B cell (primary cell): ENCODE data around the gene POFUT2.

ENCODE experiments used
- EZH2 ChIP-seq: IDR thresholded peaks from 2 replicates; pipeline ENCODE4 v1.6.1; 2012; ENCODE audit warnings: borderline replicate concordance, low read depth, mild to moderate bottlenecking, moderate library complexity, low read length; ENCODE audit not compliant: insufficient read depth, poor library complexity, severe bottlenecking
- TF ChIP-seq, protein P1 (sequence below): fragments of 200-600 bp; IDR thresholded peaks from one replicate; pipeline ENCODE4 v1.8.0; 2022; ENCODE audit warnings: antibody characterized with exemption, mild to moderate bottlenecking

GRCh38 chr21:45303091-45303615, 15.5 kb upstream of the POFUT2 start:
- TF ChIP-seq, protein P1, sequence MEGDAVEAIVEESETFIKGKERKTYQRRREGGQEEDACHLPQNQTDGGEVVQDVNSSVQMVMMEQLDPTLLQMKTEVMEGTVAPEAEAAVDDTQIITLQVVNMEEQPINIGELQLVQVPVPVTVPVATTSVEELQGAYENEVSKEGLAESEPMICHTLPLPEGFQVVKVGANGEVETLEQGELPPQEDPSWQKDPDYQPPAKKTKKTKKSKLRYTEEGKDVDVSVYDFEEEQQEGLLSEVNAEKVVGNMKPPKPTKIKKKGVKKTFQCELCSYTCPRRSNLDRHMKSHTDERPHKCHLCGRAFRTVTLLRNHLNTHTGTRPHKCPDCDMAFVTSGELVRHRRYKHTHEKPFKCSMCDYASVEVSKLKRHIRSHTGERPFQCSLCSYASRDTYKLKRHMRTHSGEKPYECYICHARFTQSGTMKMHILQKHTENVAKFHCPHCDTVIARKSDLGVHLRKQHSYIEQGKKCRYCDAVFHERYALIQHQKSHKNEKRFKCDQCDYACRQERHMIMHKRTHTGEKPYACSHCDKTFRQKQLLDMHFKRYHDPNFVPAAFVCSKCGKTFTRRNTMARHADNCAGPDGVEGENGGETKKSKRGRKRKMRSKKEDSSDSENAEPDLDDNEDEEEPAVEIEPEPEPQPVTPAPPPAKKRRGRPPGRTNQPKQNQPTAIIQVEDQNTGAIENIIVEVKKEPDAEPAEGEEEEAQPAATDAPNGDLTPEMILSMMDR, result no peak
- TF ChIP-seq EZH2, result no peak
